T-helper 1 cell (primary cell): Measurements from ENCODE around the gene RPH3AL.

ENCODE experiments used
- DNase-seq, 5 donors: peaks; one replicate each; pipeline ENCODE4 v3.0.0-alpha.2; 2012 to 2020

Gene RPH3AL

GRCh38 chr17:197352-197751 is 155.3 kb downstream of the RPH3AL start:
- no peak for DNase-seq

- no peak for DNase-seq
Observed at GRCh38 chr17:194828-195602, 157.6 kb downstream of the RPH3AL start.

GRCh38 chr17:193841-194806 is 158.5 kb downstream of the RPH3AL start:
- no peak for DNase-seq

GRCh38 chr17:193426-193810 is 159.2 kb downstream of the RPH3AL start:
- no peak for DNase-seq

GRCh38 chr17:192666-193425 is 159.8 kb downstream of the RPH3AL start:
- DNase-seq: no peak

- no peak for DNase-seq
Observed at GRCh38 chr17:189444-189843, 163.2 kb downstream of the RPH3AL start.

- DNase-seq: no peak
Observed at GRCh38 chr17:187130-187529, 165.5 kb downstream of the RPH3AL start.

- DNase-seq: peak in 1 of 5 donors; percentile 50
Observed at GRCh38 chr17:185445-186138, 167.0 kb downstream of the RPH3AL start.

- no peak for DNase-seq
Observed at GRCh38 chr17:183021-183420, 169.6 kb downstream of the RPH3AL start.

- no peak for DNase-seq
Observed at GRCh38 chr17:182050-182751, 170.4 kb downstream of the RPH3AL start.

GRCh38 chr17:181245-182049 is 171.2 kb downstream of the RPH3AL start, which contains the start of gene DOC2B:
DOC2B (minus strand) TSS chr17:181650; CDS start chr17:181479, 171 bp downstream.
- DNase-seq: no peak

GRCh38 chr17:180381-181244 is 172.0 kb downstream of the RPH3AL start:
- no peak for DNase-seq

- DNase-seq: no peak
Observed at GRCh38 chr17:179781-180380, 172.7 kb downstream of the RPH3AL start.

- no peak for DNase-seq
Observed at GRCh38 chr17:179066-179432, 173.6 kb downstream of the RPH3AL start.

- no peak for DNase-seq
Observed at GRCh38 chr17:178292-179065, 174.1 kb downstream of the RPH3AL start.

- DNase-seq: no peak
Observed at GRCh38 chr17:177762-178161, 174.8 kb downstream of the RPH3AL start.

- DNase-seq: no peak
Observed at GRCh38 chr17:177155-177554, 175.5 kb downstream of the RPH3AL start.

GRCh38 chr17:173166-173911 is 179.3 kb downstream of the RPH3AL start:
- DNase-seq: no peak
